Activated CD8-positive, alpha-beta T cell treated with anti-CD3 and anti-CD28 coated beads for 36 hours (primary cell): ENCODE measurements around the gene NID2. TPM values are rescaled to one million over a fixed set of nuclear protein-coding genes. Genes with fewer than 3 reads are reported as not detected.

Source experiments
- ATAC-seq: fragments of 200-7000 bp; cut with Tn5 transposase; one replicate; pipeline ENCODE4 v1.10.0; 2021; ENCODE audit warnings: mild to moderate bottlenecking, moderate library complexity
- CTCF ChIA-PET: fragments of 350-600 bp; sonication (Branson Sonifier 250); formaldehyde crosslinking; loops from one replicate; lab custom pipeline; 2021; ENCODE audit warnings: antibody characterized with exemption; lab: Charles Lee
- POLR2A ChIA-PET: fragments of 350-600 bp; sonication (Branson Sonifier 250); formaldehyde crosslinking; loops from one replicate; lab custom pipeline; 2021; ENCODE audit warnings: antibody characterized with exemption; lab: Charles Lee
- DNase-seq: peaks from one replicate; pipeline ENCODE4 v3.0.0-alpha.2; 2020
- H3K27ac Mint-ChIP-seq: one replicate; pipeline ENCODE4 v1.8.0; 2021; ENCODE audit warnings: mild to moderate bottlenecking, mixed read lengths
- H3K27me3 Mint-ChIP-seq: one replicate; pipeline ENCODE4 v1.8.0; 2021; ENCODE audit warnings: mixed read lengths
- H3K36me3 Mint-ChIP-seq: one replicate; pipeline ENCODE4 v1.8.0; 2021; ENCODE audit warnings: low read depth, mixed read lengths
- H3K4me1 Mint-ChIP-seq: one replicate; pipeline ENCODE4 v1.8.0; 2021; ENCODE audit warnings: low read depth, mixed read lengths
- H3K4me3 Mint-ChIP-seq: one replicate; pipeline ENCODE4 v1.8.0; 2021; ENCODE audit warnings: mild to moderate bottlenecking, moderate library complexity, mixed read lengths
- H3K9me3 Mint-ChIP-seq: one replicate; pipeline ENCODE4 v1.8.0; 2021; ENCODE audit warnings: mixed read lengths
- intact Hi-C: fragments of 100-400 bp; cut with micrococcal nuclease; formaldehyde crosslinking; loops from one replicate; pipeline ENCODE4 v1.10.0; 2022
- total RNA-seq, 2 experiments: library from RNA; stranded (reverse); gene quantifications; one replicate each; pipeline ENCODE4 v1.2.3, GENCODE V29; 2021
- TF ChIP-seq, protein P1 (sequence below): fragments of 200-600 bp; IDR thresholded peaks from one replicate; pipeline ENCODE4 v1.8.0; 2022; ENCODE audit warnings: antibody characterized with exemption, mild to moderate bottlenecking

NID2 gene
- total RNA-seq, 2 experiments from 2014 or later: 0.29 TPM; not detected in 1

DNA sequence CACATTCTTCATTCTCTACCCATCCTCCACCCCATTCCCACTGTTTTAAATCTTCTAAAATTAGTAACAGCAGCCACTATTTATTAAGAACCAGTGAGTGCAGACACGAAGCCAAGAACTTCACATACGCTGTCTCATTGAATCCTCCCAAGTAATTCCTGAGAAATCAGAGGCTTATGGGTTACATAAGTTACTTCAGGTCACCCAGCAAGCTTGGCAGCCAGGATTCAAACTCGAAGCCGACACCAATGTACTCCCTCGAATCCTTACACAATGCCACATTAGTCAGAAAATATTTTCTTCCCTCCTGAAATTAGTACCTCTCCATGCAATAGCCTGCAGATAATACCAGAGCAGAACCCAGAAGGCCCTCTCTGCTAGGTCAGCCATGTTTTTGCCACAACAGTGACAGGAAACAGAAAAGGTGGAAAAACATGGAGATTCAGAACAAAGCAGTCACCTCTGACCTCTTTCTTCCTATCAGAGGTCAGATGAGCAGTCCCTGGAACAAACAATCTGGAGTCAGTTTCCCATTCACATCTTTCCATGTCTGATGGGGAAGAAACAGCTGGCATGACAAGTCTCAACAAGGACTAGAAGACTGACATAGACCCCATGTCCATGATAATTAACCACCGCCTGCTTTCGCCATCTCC lies 16.4 kb downstream of the NID2 start:
- H3K27me3 Mint-ChIP-seq: peaks cover 4% of the 10 kb centered on the region
- POLR2A ChIA-PET: no interaction called here
- CTCF ChIA-PET: interaction anchor here (0.7 kb wide), 1 partner anchor 57 kb away, joined by 3 read pairs; no protein-coding TSS in a partner anchor
- ATAC-seq: no peak
- no peak for DNase-seq
- no peak overlapping the region for H3K4me3 Mint-ChIP-seq
- H3K9me3 Mint-ChIP-seq: no peaks in the 10 kb centered on the region
- H3K27ac Mint-ChIP-seq: no peak overlapping the region
- H3K4me1 Mint-ChIP-seq: no peaks in the 10 kb centered on the region
- intact Hi-C loops: no loop called here
- no peaks in the 10 kb centered on the region for H3K36me3 Mint-ChIP-seq
- TF ChIP-seq, protein P1, sequence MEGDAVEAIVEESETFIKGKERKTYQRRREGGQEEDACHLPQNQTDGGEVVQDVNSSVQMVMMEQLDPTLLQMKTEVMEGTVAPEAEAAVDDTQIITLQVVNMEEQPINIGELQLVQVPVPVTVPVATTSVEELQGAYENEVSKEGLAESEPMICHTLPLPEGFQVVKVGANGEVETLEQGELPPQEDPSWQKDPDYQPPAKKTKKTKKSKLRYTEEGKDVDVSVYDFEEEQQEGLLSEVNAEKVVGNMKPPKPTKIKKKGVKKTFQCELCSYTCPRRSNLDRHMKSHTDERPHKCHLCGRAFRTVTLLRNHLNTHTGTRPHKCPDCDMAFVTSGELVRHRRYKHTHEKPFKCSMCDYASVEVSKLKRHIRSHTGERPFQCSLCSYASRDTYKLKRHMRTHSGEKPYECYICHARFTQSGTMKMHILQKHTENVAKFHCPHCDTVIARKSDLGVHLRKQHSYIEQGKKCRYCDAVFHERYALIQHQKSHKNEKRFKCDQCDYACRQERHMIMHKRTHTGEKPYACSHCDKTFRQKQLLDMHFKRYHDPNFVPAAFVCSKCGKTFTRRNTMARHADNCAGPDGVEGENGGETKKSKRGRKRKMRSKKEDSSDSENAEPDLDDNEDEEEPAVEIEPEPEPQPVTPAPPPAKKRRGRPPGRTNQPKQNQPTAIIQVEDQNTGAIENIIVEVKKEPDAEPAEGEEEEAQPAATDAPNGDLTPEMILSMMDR: no peak

DNA sequence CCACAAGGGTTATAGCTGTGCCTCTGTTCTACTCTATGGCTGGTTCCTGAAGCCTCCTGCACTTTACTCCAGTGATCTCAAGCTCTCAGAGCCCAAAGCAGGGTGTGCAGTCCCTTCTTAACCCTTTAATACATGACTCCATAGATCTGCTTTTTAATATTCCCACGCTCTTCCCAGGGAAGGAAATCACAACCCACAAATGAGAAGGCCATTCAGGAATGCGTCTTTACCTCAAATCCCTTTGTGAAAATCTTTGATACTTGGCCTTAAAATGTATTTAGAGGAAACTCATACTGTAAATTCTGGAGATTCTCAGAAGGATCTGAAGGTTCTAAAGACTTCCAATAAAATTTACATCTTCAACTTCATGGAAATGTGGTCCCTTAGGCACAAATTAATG lies 17.0 kb downstream of the NID2 start:
- no peak for ATAC-seq
- CTCF ChIA-PET: no interaction called here
- no peak overlapping the region for H3K4me3 Mint-ChIP-seq
- no peaks in the 10 kb centered on the region for H3K4me1 Mint-ChIP-seq
- no peaks in the 10 kb centered on the region for H3K9me3 Mint-ChIP-seq
- TF ChIP-seq, protein P1: no peak
- H3K36me3 Mint-ChIP-seq: no peaks in the 10 kb centered on the region
- no peak overlapping the region for H3K27ac Mint-ChIP-seq
- intact Hi-C loops: no loop called here
- POLR2A ChIA-PET: no interaction called here
- H3K27me3 Mint-ChIP-seq: peaks cover 4% of the 10 kb centered on the region
- DNase-seq: no peak

DNA sequence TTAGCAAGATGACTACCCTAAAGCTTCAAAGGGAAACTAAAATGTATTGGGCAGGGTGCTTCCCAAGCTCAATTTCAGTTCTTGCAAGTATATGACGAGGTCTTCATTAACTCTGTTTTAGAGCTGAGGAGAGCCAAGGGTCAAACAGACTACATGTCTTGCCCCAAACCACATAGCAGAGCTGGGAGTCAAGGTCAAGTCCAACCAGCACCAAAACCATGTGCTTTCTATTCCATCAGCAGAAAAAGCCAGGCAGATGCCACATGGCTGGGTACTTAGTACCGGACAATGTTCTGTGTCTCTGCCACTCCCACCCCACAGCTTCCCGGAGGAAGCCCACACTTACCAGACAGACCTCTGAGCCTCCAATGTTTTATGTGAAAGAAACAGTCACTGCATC lies 17.6 kb downstream of the NID2 start:
- H3K4me1 Mint-ChIP-seq: no peaks in the 10 kb centered on the region
- ChIA-PET POLR2A (no interaction called here), CTCF (no interaction called here)
- TF ChIP-seq, protein P1: no peak
- no peak for ATAC-seq
- no peaks in the 10 kb centered on the region for H3K9me3 Mint-ChIP-seq
- H3K36me3 Mint-ChIP-seq: no peaks in the 10 kb centered on the region
- peaks cover 4% of the 10 kb centered on the region for H3K27me3 Mint-ChIP-seq
- DNase-seq: no peak
- intact Hi-C loops: no loop called here
- no peak overlapping the region for H3K4me3 Mint-ChIP-seq
- H3K27ac Mint-ChIP-seq: no peak overlapping the region

DNA sequence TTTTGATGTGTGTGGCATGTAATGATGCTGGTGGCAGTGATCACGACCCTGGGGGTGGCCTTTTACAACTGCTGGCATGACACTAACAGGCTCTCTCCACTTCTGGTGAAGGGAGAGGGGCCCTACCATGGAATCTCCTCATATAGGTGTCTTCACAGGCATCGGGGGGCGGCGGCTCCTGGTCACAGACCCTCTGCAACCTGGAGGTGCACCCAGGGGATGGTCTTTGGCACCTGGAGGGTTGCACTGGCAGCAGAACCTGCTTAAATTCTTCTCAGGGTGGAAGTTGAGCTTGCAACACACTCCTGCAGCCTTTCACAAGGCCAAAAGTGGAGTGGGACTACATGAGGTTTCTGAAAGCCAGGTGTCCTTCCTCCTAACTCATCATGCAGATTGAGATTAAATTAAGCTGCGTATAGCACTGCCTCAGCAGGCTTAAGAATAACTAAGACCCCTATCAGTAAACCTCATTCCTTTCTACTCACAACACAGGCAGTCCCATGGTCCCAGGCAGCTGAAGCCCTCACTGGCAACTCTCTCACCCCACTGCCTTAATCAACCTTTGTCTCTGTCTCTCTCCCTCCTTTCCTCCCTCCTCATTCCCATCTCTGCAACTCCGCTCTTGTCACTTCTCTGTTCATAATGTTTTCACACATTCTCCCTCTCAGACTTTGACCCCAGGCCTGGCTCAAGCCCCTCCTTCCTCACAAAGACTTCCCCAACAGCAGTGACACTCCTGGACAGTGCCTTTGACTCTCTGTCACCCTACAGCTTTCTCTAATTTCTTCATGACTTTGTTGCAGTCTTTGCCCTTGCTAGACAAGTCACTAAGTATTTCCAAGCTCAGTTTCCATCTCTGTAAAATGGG lies 18.9 kb downstream of the NID2 start:
- POLR2A ChIA-PET: no interaction called here
- peaks cover 2% of the 10 kb centered on the region for H3K27me3 Mint-ChIP-seq
- H3K4me3 Mint-ChIP-seq: no peak overlapping the region
- TF ChIP-seq, protein P1: no peak
- peaks cover 9% of the 10 kb centered on the region for H3K4me1 Mint-ChIP-seq
- ATAC-seq (no peak), DNase-seq (no peak)
- no peaks in the 10 kb centered on the region for H3K36me3 Mint-ChIP-seq
- CTCF ChIA-PET: no interaction called here
- H3K9me3 Mint-ChIP-seq: no peaks in the 10 kb centered on the region
- no peak overlapping the region for H3K27ac Mint-ChIP-seq
- intact Hi-C loops: loop anchor here (5.0 kb wide), 1 partner anchor 227 kb away; no protein-coding TSS in a partner anchor

DNA sequence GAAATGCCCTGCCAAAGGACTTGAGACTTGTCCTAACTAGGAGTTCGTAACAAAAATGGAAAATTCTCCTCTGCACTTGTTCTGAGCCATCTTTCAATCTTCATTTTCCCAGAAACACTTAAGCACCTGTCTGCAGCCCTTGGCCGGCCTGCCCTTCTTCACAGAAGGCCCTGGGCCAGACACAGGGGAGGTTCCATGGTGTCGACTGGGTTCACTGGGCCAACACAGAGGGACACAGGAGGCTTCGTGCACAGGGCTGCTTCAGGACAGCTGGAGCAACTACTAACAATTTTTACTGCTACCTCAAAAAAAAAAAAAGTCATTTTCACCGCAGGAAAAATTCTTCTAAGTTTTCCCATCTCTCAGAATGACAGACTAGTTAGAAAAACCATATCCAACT lies 19.6 kb downstream of the NID2 start:
- H3K4me3 Mint-ChIP-seq: no peak overlapping the region
- H3K4me1 Mint-ChIP-seq: peaks cover 11% of the 10 kb centered on the region
- ATAC-seq (no peak), DNase-seq (no peak)
- no peak overlapping the region for H3K27ac Mint-ChIP-seq
- ChIA-PET CTCF (no interaction called here), POLR2A (no interaction called here)
- TF ChIP-seq, protein P1: no peak
- intact Hi-C loops: loop anchor here (5.0 kb wide), 1 partner anchor 228 kb away; no protein-coding TSS in a partner anchor
- peaks cover 2% of the 10 kb centered on the region for H3K27me3 Mint-ChIP-seq
- no peaks in the 10 kb centered on the region for H3K36me3 Mint-ChIP-seq
- H3K9me3 Mint-ChIP-seq: no peaks in the 10 kb centered on the region
